HS-5 (cell line): ENCODE results near the gene ENPP1.

Experiments
- DNase-seq: peaks from one replicate; pipeline ENCODE4 v3.0.0-alpha.2; 2012; ENCODE audit warnings: low read depth

The ENPP1 gene

GRCh38 chr6:131787079-131787478, 20.7 kb upstream of the ENPP1 start:
- no peak for DNase-seq

DNA sequence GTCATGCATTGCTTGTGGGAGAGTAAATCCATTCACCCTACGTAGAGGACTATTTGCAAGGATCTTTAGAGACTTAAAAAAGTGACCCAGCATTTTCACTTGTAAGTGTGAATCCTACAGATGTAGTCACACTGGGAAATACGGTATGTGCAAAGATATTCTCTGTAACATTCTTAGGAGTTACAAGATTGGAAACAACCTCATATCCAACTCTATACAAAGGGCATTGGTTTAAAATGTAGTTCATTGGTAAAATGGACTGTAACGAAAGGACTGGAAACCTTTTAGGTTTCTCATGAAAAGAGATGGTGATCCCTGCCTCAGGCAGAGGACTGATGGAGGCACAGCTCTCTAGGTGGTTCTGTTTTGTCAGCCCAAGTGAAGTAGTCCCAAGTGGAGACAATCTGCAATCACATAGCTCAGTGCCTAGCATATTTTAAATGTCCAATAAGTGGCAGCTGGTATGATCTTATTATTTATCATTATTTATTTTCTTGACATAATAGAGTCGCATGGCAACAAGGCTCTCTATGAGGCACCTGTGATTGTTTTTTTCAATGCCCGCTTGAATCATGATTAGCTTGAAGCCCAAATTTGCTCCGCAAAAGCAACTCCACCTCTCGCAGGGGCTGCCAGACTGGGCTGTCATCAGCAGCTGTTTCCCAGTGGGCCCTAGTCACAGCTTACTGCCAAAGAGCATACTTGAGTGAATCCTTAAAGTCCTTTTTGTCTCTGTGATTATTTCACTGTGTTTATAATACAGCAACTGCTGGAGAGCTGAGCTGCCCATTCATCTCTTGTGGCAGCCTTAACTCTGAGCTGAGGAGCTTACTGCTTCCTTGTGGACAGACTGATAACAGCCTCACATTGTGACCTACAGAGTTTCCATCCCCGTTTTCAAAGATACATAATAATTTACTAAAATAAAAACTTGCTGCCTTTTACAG, 19.8 kb upstream of the ENPP1 start:
- no peak for DNase-seq

- DNase-seq, result no peak
Measured at GRCh38 chr6:131789219-131789618, 18.6 kb upstream of the ENPP1 start.

- DNase-seq, result no peak
Measured at GRCh38 chr6:131791476-131791875, 16.3 kb upstream of the ENPP1 start.

GRCh38 chr6:131792091-131792496, 15.7 kb upstream of the ENPP1 start:
- DNase-seq, result no peak

DNA sequence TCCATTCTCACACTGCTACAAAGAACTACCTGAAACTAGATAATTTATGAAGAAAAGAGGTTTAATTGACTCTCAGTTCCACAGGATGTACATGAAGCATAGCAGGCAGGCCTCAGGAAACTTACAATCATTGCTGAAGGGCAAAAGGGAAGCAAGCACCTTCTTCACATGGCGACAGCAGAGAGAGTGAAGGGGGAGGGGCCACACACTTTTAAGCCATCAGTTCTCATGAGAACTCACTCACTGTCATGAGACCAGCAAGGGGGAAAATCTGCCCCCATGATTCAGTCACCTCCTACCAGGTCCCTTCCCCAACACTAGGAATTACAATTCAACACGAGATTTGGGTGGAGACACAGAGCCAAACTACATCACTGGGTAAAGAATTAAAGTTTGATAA, 12.5 kb upstream of the ENPP1 start:
- DNase-seq, result no peak

DNA sequence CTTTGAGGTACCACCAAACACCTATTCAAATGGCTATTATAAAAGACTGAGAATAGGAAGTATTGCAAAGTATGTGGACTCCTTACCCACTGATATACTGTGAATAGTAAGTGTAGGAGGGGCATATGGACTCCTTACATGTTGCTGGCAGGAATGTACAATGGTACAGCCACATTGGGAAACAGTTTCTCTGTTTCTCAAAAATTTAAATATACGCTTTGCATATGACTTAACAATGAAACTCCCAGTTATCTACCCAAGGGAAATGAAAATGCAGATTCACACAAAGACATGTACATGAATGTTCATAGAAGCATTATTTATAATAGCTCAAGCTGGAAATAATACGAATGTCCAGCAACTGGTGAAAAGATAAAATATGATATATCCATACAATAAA, 5.5 kb upstream of the ENPP1 start:
- no peak for DNase-seq

DNA sequence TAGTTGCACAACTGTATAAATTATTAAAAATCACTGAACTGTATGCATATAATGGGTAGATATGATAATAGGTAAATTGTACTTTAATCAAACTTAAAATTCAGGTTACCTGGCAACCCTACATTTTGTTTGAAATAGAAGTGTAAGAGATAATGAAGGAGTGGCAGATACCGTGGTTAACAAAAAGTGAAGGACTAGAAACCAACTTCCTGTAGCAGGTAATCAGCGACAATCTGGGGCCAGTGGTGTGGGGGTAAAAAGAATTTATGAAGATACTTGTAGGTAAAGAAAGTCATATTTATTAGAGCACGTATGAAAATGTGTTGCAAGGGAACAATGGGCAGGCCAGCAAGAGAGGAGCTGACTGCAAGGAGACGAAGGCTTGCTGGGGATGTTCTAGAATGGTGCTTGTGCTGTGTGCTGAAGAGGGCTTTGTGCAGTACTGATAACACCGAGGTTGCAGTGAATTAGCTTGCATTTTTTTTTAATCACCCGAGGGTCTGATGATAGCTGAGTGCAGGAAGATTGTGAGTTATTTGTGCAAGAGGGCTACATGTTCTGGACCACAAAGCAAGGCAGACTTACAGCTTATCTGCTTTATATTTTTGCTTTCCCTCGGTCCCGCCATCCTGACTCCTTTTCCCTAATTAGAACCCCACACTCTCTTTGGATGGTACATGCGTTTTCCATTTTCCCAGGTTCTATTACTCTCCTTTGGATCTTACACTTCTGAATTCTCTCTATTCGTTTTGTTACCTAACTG, 4.6 kb upstream of the ENPP1 start:
- DNase-seq, result no peak

- DNase-seq, result no peak
Measured at GRCh38 chr6:131804131-131804530, 3.7 kb upstream of the ENPP1 start.

GRCh38 chr6:131807321-131807643, 538 bp upstream of the ENPP1 start:
- no peak for DNase-seq

GRCh38 chr6:131808460-131809269, 845 bp downstream of the ENPP1 start:
- DNase-seq, result no peak

DNA sequence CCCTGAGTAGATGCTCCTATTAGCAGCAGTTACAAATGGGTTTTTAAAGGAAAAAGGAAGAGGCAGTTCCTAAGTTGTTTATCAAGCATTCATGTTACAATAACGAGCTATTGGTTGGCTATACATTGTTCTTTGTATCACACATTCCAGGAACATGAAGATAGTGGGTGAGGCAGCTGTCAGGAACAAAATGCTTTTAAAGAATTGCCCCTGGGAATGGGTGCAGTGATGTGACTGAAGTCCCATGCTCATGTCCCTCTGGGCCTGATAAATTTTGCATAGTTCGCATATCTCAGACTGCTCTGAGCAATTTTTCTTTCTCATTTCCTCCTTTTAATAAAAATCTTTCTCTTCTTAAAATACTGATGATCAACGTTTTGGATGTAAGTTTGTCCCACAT, 3.7 kb downstream of the ENPP1 start:
- no peak for DNase-seq

- no peak for DNase-seq
Measured at GRCh38 chr6:131813991-131814390, 6.2 kb downstream of the ENPP1 start.

DNA sequence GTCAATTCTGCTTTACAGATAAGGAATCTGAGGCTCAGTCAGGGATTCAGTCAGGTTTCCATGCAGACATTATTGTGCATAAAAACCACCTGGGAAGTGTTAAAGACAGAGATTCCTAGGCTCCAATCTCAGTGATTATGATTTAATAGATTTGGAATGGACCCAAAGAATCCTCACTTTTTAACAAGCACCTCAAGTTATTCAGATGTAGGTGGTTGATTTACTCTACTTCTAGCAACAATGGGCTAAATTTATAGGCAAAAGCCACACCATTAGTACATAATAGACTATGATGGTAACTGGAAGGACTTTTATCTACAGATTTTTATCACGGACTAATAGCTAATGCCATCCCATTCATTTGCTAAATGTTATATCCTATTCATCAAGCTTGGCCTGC, 9.0 kb downstream of the ENPP1 start:
- DNase-seq, result no peak

DNA sequence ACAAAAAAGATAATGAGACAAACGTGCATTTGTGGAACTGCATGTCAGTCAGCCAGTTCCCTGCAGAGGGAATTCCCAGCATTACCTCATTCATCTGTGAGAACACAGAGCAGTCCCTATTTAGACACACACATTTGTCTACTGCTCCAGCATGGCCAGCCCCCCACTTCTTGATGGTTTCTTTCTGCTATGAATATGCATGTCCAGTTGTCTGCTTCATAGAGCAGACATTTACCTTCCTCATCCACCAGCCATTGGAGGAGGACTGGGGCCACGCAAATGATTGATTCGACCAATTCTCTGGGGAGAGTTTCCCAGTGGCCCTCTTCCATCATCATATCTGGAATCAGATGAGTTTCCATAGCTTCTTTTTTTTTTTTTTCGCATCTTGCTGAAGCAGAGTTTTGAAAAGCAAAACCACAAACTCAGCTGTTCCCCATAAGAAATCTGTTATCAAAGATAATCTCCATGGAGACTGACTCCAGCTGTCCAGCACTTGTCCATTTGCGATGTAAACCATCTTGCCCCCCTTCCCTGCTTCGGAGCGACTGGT, 11.8 kb downstream of the ENPP1 start:
- no peak for DNase-seq

GRCh38 chr6:131821010-131821807, 13.4 kb downstream of the ENPP1 start:
- no peak for DNase-seq

GRCh38 chr6:131822119-131822518, 14.3 kb downstream of the ENPP1 start:
- no peak for DNase-seq

DNA sequence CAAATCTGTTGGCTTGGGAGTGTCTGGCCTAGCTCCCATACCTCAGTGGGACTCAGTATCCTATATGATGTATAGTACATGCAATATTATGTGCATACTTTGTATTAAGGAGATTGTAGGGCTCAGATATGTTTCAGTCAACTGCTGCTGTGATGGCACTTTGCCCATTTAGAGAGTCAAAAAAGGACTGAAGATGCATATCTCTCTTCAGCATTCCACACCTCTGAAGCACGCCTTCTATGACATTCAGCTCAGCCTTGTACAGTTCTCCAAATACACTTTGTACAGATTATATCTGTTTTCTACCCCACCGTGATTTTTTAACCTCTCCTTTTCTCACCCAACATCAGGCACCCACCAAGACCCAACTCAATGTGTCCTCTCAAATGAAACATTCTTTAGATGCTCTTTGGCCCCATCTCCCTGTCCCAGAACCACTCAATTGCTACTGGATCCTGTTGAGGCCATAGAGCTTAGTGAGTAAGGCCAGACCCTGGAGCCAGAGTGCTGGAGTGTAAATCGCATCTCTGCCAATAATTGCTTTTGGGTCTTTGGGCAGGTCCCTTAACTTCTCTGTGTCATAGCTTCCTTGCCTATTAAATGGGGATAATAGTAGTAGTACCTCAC, 15.6 kb downstream of the ENPP1 start:
- no peak for DNase-seq

DNA sequence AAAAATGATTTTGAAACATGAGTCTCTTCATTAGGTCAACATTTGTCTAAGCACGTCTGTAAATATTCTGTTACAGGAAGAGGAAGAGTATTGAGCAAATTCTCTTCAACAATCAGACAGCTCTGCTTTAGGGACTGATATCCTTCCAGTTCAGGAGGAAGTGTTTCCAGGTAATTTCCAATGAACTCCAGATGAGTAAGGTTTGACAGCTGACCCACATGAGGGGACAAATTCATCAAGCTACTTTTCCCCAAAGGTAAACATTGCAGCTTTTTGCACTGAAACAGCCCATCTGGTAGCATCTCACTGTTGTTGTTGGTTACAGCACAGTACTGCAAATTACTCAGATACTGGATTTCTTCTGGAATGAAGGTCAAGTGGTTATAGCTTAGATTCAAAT, 18.1 kb downstream of the ENPP1 start:
- no peak for DNase-seq

- no peak for DNase-seq
Measured at GRCh38 chr6:131828080-131828479, 20.3 kb downstream of the ENPP1 start.

GRCh38 chr6:131828951-131829350, 21.1 kb downstream of the ENPP1 start:
- no peak for DNase-seq
